Measurements from ENCODE around the gene USP11. TPM values are rescaled to one million over a fixed set of nuclear protein-coding genes. Genes with fewer than 3 reads are reported as not detected.

The USP11 gene
- total RNA-seq, 4 donors from 2014 or later = 17.0 to 35.3 (median 25.0) TPM

DNA sequence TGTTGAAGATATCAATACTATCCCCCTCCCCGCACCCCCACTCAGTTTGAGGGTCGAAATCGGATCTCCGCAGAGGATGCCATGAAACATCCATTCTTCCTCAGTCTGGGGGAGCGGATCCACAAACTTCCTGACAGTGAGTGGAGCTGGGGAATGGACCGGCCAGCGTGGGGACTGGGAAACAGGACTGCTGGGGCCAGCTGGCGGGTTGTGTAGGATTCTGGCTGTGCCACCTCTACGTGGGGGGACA lies 5.5 kb upstream of the USP11 start:
- ATAC-seq (no peak), DNase-seq (no peak)
- H3K36me3 ChIP-seq = peaks cover 0 to 63% of the 10 kb centered on the region in 2 donors
- no peaks in the 10 kb centered on the region for H3K4me1 ChIP-seq
- H3K9me3 ChIP-seq = no peaks in the 10 kb centered on the region
- no peak for TF ChIP-seq POLR2A (IDR thresholded peaks at IDR 0.05)
- TF ChIP-seq, protein P1, sequence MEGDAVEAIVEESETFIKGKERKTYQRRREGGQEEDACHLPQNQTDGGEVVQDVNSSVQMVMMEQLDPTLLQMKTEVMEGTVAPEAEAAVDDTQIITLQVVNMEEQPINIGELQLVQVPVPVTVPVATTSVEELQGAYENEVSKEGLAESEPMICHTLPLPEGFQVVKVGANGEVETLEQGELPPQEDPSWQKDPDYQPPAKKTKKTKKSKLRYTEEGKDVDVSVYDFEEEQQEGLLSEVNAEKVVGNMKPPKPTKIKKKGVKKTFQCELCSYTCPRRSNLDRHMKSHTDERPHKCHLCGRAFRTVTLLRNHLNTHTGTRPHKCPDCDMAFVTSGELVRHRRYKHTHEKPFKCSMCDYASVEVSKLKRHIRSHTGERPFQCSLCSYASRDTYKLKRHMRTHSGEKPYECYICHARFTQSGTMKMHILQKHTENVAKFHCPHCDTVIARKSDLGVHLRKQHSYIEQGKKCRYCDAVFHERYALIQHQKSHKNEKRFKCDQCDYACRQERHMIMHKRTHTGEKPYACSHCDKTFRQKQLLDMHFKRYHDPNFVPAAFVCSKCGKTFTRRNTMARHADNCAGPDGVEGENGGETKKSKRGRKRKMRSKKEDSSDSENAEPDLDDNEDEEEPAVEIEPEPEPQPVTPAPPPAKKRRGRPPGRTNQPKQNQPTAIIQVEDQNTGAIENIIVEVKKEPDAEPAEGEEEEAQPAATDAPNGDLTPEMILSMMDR (IDR thresholded peaks at IDR 0.05 in 4 of 5, conservative IDR thresholded peaks at IDR 0.05 in 1 of 5) = no peak
- no peak overlapping the region for H3K27ac ChIP-seq
- intact Hi-C loops (cut with DNase I; ENCODE audit: low total_unique reads) = no loop called here
- no peak overlapping the region for H3K4me3 ChIP-seq
- in situ Hi-C loops (cut with MboI; ENCODE audit: low sequenced_read_pairs in 4 of 4) = no loop called here
- no peaks in the 10 kb centered on the region for H3K27me3 ChIP-seq

DNA sequence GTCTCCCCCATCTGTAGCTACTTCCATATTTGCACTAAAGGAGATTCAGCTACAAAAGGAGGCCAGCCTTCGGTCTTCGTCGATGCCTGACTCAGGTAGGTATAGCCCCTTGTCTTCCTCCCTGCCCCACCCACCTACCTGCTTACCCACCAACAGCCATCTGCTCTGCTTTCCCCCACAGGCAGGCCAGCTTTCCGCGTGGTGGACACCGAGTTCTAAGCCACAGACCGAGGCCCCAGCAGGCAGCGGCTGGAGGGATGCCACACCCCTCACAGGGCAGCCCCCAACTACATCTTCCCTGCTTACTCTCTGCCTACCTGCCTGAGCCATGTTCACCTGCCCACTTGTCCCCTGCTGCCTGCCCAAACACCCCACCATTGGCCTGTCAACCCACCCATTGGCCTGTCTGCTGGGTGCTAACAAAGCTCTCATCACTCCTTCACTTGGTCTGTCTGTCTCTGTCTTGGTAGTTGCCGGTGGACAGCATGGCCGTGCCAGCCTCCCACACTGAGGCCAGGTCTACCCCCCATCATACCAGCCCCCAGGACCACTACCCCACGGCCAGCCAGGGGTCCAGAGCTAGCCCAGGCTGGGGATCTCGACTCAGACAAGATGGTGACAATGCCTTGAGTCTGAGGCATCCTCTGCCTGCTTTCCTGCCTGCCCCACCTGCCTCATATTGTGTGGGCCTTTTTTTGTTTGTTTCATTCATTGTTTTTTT lies 4.1 kb upstream of the USP11 start:
- Histone ChIP-seq H3K36me3 (peaks cover 0 to 59% of the 10 kb centered on the region in 2 donors), H3K27me3 (no peaks in the 10 kb centered on the region), H3K27ac (no peak overlapping the region), H3K9me3 (no peaks in the 10 kb centered on the region), H3K4me3 (no peak overlapping the region), H3K4me1 (no peaks in the 10 kb centered on the region)
- ATAC-seq (no peak), DNase-seq (no peak)
- TF ChIP-seq POLR2A (IDR thresholded peaks at IDR 0.05) = no peak
- TF ChIP-seq, protein P1 (IDR thresholded peaks at IDR 0.05 in 4 of 5, conservative IDR thresholded peaks at IDR 0.05 in 1 of 5) = no peak
- in situ Hi-C loops (cut with MboI; ENCODE audit: low sequenced_read_pairs in 4 of 4) = no loop called here
- intact Hi-C loops (cut with DNase I; ENCODE audit: low total_unique reads) = no loop called here

DNA sequence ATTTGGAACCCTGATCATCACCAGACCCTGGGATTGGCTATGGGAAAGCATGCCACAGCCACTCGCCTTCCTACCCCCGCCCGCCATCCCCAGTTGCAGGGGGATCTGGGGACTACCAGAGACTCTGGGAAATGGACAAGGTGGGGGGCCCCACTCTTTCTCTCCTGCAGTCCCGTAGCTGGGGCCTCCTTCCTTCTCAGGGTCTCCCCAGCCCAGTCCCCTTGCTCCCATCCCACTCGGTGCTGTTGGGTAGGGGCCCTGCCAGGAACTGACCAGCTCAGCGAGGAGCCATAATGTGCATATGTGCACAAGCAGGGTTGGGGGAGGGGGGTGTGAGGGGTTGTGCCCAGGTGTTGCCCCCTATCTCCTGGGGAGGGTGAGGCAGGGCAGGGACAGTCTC lies 3.4 kb upstream of the USP11 start:
- TF ChIP-seq, protein P1 (IDR thresholded peaks at IDR 0.05 in 4 of 5, conservative IDR thresholded peaks at IDR 0.05 in 1 of 5) = no peak
- TF ChIP-seq POLR2A (IDR thresholded peaks at IDR 0.05) = no peak
- Histone ChIP-seq H3K4me3 (no peak overlapping the region), H3K27ac (no peak overlapping the region), H3K36me3 (peaks cover 0 to 52% of the 10 kb centered on the region in 2 donors), H3K4me1 (peaks cover 0 to 2% of the 10 kb centered on the region in 2 donors), H3K27me3 (no peaks in the 10 kb centered on the region), H3K9me3 (no peaks in the 10 kb centered on the region)
- DNase-seq = no peak
- intact Hi-C loops (cut with DNase I; ENCODE audit: low total_unique reads) (no loop called here), in situ Hi-C loops (cut with MboI; ENCODE audit: low sequenced_read_pairs in 4 of 4) (no loop called here)
- ATAC-seq = no peak

DNA sequence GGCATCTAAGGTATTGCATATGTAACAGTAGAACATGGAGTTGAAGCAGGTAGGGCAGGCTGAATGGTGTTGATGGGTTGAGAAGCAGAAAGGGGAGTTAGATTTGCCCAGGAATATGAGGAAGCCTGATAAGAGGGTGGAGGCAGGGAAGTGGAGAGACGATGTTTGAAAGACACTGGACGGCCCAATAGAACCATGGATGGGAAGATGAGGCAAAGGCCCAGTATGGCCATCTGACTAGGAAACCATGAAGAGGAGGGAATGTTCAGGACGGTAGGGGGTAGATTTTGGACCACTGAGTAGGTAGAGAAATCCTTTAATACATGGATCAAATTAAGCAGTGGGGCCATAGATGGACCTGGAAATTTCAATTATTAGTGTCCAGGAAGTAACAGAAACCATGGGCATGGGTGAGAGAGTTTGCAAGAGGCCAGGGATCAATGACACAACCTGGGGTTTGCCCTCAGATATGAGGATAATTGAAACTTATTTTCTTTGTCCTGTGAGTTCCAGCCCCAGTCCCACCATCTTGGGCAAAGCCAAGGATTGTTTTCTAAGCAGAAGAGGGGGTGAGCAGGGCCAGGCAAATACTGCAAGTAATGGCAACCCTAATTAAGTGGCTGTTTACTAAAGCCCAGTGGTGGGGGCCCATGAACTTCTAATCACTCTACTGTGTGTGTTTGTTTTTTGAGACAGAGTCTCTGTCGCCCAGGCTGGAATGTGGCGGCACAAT lies 2.5 kb upstream of the USP11 start:
- TF ChIP-seq, protein P1 (IDR thresholded peaks at IDR 0.05 in 4 of 5, conservative IDR thresholded peaks at IDR 0.05 in 1 of 5) = no peak
- TF ChIP-seq POLR2A (IDR thresholded peaks at IDR 0.05) = no peak
- Histone ChIP-seq H3K27ac (no peak overlapping the region), H3K9me3 (no peaks in the 10 kb centered on the region), H3K36me3 (peaks cover 0 to 43% of the 10 kb centered on the region in 2 donors), H3K27me3 (no peaks in the 10 kb centered on the region), H3K4me1 (peaks cover 0 to 3% of the 10 kb centered on the region in 2 donors), H3K4me3 (no peak overlapping the region)
- intact Hi-C loops (cut with DNase I; ENCODE audit: low total_unique reads) = loop anchor here (5.0 kb wide), 1 partner anchor 292 kb away; no protein-coding TSS in a partner anchor
- in situ Hi-C loops (cut with MboI; ENCODE audit: low sequenced_read_pairs in 4 of 4) = no loop called here
- ATAC-seq (no peak), DNase-seq (no peak)

All from gastrocnemius medialis (tissue), 4 donors.